ENCODE measurements around the gene DNMT3A.

Gene DNMT3A

DNA sequence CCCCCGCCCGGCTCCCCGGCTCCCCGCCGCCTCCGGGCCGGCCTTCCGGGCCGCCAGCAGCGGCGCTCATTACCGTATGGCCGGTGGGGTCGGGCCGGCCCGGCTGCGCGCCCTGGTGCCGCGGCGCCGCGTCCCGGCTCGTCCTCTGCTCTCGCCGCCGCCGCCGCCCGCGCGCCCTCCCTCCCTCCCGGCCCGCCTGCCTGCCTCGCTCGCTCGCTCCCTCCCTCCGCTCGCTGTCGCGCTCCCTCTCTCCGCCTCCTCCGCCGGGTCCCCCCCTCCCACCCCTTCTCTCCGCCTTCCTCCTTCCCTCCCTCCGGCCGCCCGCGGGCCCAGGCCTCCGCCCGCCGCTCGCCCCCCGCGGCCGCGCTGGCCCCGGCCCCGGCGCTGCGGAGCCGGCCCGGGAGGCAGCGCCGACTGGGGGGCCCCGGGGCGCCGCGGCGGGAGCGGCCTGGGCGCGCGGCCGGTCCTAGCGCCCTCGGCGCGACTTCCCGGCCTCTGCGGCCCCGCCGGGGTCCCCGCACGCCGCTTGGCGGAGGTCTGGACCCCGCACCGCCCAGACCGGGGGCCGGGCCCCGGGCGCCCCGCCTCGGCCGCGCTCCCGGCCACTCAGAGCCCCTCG, at the start of gene DNMT3A:
TSS of gene DNMT3A (minus strand) at position 173 of the 619 bp plus-strand sequence. CDS start 27,941 bp downstream, outside the sequence.
- no peak for TF ChIP-seq CTCF (conservative IDR thresholded peaks at IDR 0.05; ENCODE audit: low read length)
- peak; percentile 60 for DNase-seq (ENCODE audit: low read depth)
- peak within 1 kb of the TSS; percentile 62 for H3K4me3 ChIP-seq (ENCODE audit: low read length)

DNA sequence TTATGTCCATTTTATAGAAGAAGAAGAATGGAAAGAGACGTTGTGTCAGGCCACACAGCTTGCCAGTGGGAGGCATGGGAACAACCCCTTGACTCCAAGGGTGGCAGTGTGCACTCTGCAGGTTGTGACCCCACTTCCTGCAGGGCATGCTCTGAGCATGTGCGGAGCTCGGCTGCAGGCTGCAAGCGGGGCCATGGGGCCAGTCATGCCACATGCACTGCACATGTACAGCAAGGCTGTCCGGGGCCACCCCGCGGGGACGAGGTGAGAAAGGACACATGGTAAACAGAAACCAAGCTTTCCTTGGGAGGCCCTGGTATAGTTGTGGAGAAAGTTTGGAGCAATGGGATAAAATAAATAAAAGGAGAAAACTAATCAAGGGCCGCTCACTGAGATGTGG, 47.4 kb upstream of the DNMT3A start:
- TF ChIP-seq CTCF (conservative IDR thresholded peaks at IDR 0.05; ENCODE audit: low read length): no peak
- no peak overlapping the region for H3K4me3 ChIP-seq (ENCODE audit: low read length)
- DNase-seq (ENCODE audit: low read depth): no peak

DNA sequence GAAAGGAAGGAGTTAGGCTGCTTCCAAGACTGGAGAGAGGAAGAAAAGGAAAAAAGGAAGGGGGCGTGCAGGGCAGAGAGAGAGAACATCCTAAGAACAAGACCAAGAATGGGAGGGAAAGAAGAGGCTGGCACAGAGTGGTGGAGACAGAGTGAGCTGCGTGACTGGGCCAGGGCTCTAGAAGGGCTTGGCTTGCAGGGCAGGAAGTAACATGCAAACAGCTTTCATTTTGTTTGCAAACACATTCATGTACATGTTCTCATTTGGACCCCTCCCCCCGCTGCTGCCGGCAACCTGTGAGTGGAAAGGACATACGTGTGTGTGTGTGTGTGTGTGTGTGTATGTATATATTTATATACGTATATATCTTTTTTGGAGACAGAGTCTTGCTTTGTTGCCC, 46.8 kb upstream of the DNMT3A start:
- no peak for TF ChIP-seq CTCF (conservative IDR thresholded peaks at IDR 0.05; ENCODE audit: low read length)
- DNase-seq (ENCODE audit: low read depth): no peak
- no peak overlapping the region for H3K4me3 ChIP-seq (ENCODE audit: low read length)

DNA sequence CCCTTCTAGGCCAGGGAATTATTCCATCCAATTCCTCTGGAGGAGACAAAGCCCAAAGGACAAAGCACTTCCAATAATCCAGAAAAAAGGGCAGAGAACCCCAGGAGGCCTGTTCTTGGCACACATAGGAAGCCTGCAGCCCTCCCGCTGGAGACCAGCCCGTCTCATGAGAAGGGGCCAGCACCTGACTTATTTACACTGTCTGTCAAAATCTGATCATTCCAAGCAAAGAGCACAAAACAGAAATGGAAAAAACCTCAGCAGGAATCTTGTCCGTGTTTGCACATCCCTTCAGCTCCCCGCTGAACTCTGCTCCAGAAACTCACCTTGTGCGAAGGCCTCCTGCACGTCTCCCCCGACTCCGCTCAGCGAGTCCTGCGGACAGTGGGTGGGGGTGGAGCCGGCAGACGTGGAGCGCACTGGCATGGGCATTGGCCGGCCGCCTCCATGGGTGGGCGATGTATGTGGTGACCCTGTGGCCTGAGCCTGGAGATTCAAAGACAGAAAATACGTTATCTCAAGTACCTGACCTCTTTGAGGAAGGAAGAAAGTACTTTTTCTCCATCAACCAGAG, 46.2 kb upstream of the DNMT3A start:
- no peak for DNase-seq (ENCODE audit: low read depth)
- H3K4me3 ChIP-seq (ENCODE audit: low read length): no peak overlapping the region
- TF ChIP-seq CTCF (conservative IDR thresholded peaks at IDR 0.05; ENCODE audit: low read length): no peak

GRCh38 chr2:25386971-25387875, 45.5 kb upstream of the DNMT3A start:
- DNase-seq (ENCODE audit: low read depth): no peak
- no peak overlapping the region for H3K4me3 ChIP-seq (ENCODE audit: low read length)
- no peak for TF ChIP-seq CTCF (conservative IDR thresholded peaks at IDR 0.05; ENCODE audit: low read length)

- no peak overlapping the region for H3K4me3 ChIP-seq (ENCODE audit: low read length)
- no peak for TF ChIP-seq CTCF (conservative IDR thresholded peaks at IDR 0.05; ENCODE audit: low read length)
- DNase-seq (ENCODE audit: low read depth): no peak
These were observed 44.2 kb upstream of the DNMT3A start for GRCh38 chr2:25385910-25386309.
